Measurements from ENCODE around the gene SLC49A3. TPM values are rescaled to one million over a fixed set of nuclear protein-coding genes. Genes with fewer than 3 reads are reported as not detected.

Gene SLC49A3
- total and polyA plus RNA-seq, 2 of the 13 experiments (the other 11 are each of a cell fraction or from before 2014, with no cell fraction given) = 0.07 to 0.17 TPM

- TF ChIP-seq STAT5B (CRISPR knock-in tag; IDR thresholded peaks at IDR 0.05) (no peak), RBAK (CRISPR knock-in tag; IDR thresholded peaks at IDR 0.05) (no peak), ZBTB7B (CRISPR knock-in tag; IDR thresholded peaks at IDR 0.05) (no peak), HNF1B (CRISPR knock-in tag; IDR thresholded peaks at IDR 0.05) (no peak), ASH2L (IDR thresholded peaks at IDR 0.05; ENCODE audit: insufficient read length, low read depth, low read length) (peak; percentile 59), MED1 (CRISPR knock-in tag; IDR thresholded peaks at IDR 0.05) (no peak; the same call in 1 of the 2 replicates), KDM1A (CRISPR knock-in tag; IDR thresholded peaks at IDR 0.05) (no peak), PCBP1 (IDR thresholded peaks at IDR 0.05; ENCODE audit: borderline replicate concordance, low read depth, low read length) (0 out of 2 replicates have a peak, but pooled peaks have one; percentile 53), ZNF232 (CRISPR knock-in tag; IDR thresholded peaks at IDR 0.05; ENCODE audit: borderline replicate concordance) (no peak), RAD21 (CRISPR knock-in tag; IDR thresholded peaks at IDR 0.05) (peak; percentile 19; the same call in 1 of the 2 replicates), ETV5 (CRISPR knock-in tag; IDR thresholded peaks at IDR 0.05; ENCODE audit: borderline replicate concordance) (no peak), SRY (CRISPR knock-in tag; IDR thresholded peaks at IDR 0.05) (peak; percentile 61; the same call in 1 of the 2 replicates), ZNF382 (CRISPR knock-in tag; IDR thresholded peaks at IDR 0.05; ENCODE audit: borderline replicate concordance) (no peak), ZNF788 (CRISPR knock-in tag; IDR thresholded peaks at IDR 0.05; ENCODE audit: borderline replicate concordance) (peak; percentile 32; the same call in 1 of the 2 replicates), NONO (IDR thresholded peaks at IDR 0.05) (no peak), NONO (CRISPR knock-in tag; conservative IDR thresholded peaks at IDR 0.05) (no peak), SAFB2 (CRISPR knock-in tag; IDR thresholded peaks at IDR 0.05; ENCODE audit: borderline replicate concordance, low read depth) (no peak), JARID2 (CRISPR knock-in tag; IDR thresholded peaks at IDR 0.05; ENCODE audit: insufficient replicate concordance) (no peak), CTCF (CRISPR knock-in tag; IDR thresholded peaks at IDR 0.05) (peak; percentile 7; the same call in 1 of the 2 replicates), CREB3 (CRISPR knock-in tag; IDR thresholded peaks at IDR 0.05) (no peak), SIN3A (IDR thresholded peaks at IDR 0.05; ENCODE audit: borderline replicate concordance, low read depth, low read length) (0 out of 2 replicates have a peak, but pooled peaks have one; percentile 42), SP5 (CRISPR knock-in tag; IDR thresholded peaks at IDR 0.05; ENCODE audit: borderline replicate concordance, low read depth) (peak; percentile 52; the same call in 1 of the 2 replicates), MATR3 (CRISPR knock-in tag; IDR thresholded peaks at IDR 0.05) (no peak), FOXO1 (CRISPR knock-in tag; IDR thresholded peaks at IDR 0.05) (0 out of 2 replicates have a peak, but pooled peaks have one; percentile 9), ZNF782 (CRISPR knock-in tag; IDR thresholded peaks at IDR 0.05; ENCODE audit: borderline replicate concordance) (no peak)
These were observed 16.5 kb upstream of the SLC49A3 start, which contains the start of gene PCGF3 (continued) for GRCh38 chr4:705278-706082.
